Suprapubic skin (tissue), 4 donors: ENCODE measurements around the gene CLTCL1. TPM values are rescaled to one million over a fixed set of nuclear protein-coding genes. Genes with fewer than 3 reads are reported as not detected.

Experiments used
- DNase-seq, 2 donors: peaks; one replicate each; pipeline ENCODE4 v3.0.0-alpha.2; 2019; ENCODE audit warnings: low spot score in 2 of 2
- H3K27ac ChIP-seq: fragments of 200-600 bp; sonication (generic); one replicate; pipeline ENCODE4 v1.5.1; 2019
- H3K27me3 ChIP-seq: fragments of 200-600 bp; sonication (generic); one replicate; pipeline ENCODE4 v1.5.1; 2019
- H3K36me3 ChIP-seq: fragments of 200-600 bp; sonication (generic); one replicate; pipeline ENCODE4 v1.5.1; 2019
- H3K4me1 ChIP-seq: fragments of 200-600 bp; sonication (generic); one replicate; pipeline ENCODE4 v1.5.1; 2019
- H3K4me3 ChIP-seq: fragments of 200-600 bp; sonication (generic); one replicate; pipeline ENCODE4 v1.5.1; 2019; ENCODE audit warnings: mild to moderate bottlenecking
- H3K9me3 ChIP-seq: fragments of 200-600 bp; sonication (generic); one replicate; pipeline ENCODE4 v1.5.1; 2019
- CTCF ChIP-seq, 2 donors: fragments of 200-600 bp in 1 of 2; fragments of 450-650 bp in 1 of 2; sonication (generic) in 1 of 2; IDR thresholded peaks; one replicate each; pipeline ENCODE4 v1.5.1; 2016 to 2019; ENCODE audit warnings: antibody characterized with exemption in 2 of 2, mild to moderate bottlenecking in 1 of 2, moderate library complexity in 1 of 2
- EP300 ChIP-seq: sonication (generic); formaldehyde crosslinking; IDR thresholded peaks from one replicate; pipeline ENCODE4 v1.6.1; 2017; ENCODE audit warnings: antibody characterized with exemption
- POLR2A ChIP-seq, 2 donors: fragments of 450-650 bp; IDR thresholded peaks; one replicate each; pipeline ENCODE4 v1.6.1; 2017; ENCODE audit warnings: antibody characterized with exemption in 2 of 2, mild to moderate bottlenecking in 2 of 2, moderate library complexity in 2 of 2
- POLR2AphosphoS5 ChIP-seq, 3 donors: sonication (generic); formaldehyde crosslinking; IDR thresholded peaks; one replicate each; pipeline ENCODE4 v1.6.1; 2017; ENCODE audit warnings: antibody characterized with exemption in 3 of 3
- WGBS: methylation state at CpG from one replicate; pipeline ENCODE4 v1.1.5; 2018; 5-methylcytosine and 5-hydroxymethylcytosine counted together
- total RNA-seq, 4 donors: library from RNA; depleted of rRNA; stranded (reverse); fragments of >200 nt; gene quantifications; one replicate each; pipeline ENCODE4 v1.1.0, GENCODE V29; 2016

The CLTCL1 gene
- total RNA-seq, 4 donors from 2014 or later: 5.6 to 12.5 (median 9.4) TPM

- DNase-seq: peak in 1 of 2 donors; percentile 18
- 72% methylated on average over 9 of the region's 9 CpGs for WGBS
- no peaks in the 10 kb centered on the region for H3K9me3 ChIP-seq
Observed at GRCh38 chr22:19213442-19214077, 78.0 kb downstream of the CLTCL1 start.

GRCh38 chr22:19213001-19213400 lies 78.5 kb downstream of the CLTCL1 start:
- Histone ChIP-seq H3K27ac (no peak overlapping the region), H3K4me3 (no peak overlapping the region), H3K27me3 (no peaks in the 10 kb centered on the region), H3K4me1 (no peaks in the 10 kb centered on the region), H3K36me3 (peaks cover 18% of the 10 kb centered on the region), H3K9me3 (no peaks in the 10 kb centered on the region)
- DNase-seq: no peak
- TF ChIP-seq EP300: no peak
- no peak for TF ChIP-seq CTCF (IDR thresholded peaks at IDR 0.05)
- TF ChIP-seq POLR2A (IDR thresholded peaks at IDR 0.05): no peak
- no peak for TF ChIP-seq POLR2AphosphoS5 (IDR thresholded peaks at IDR 0.05)
- 82% methylated on average over 1 of the region's 1 CpG for WGBS

More at GRCh38 chr22:19213442-19214077, 78.0 kb downstream of the CLTCL1 start:
- peaks cover 18% of the 10 kb centered on the region for H3K36me3 ChIP-seq
- H3K27me3 ChIP-seq: no peaks in the 10 kb centered on the region
- H3K4me1 ChIP-seq: no peaks in the 10 kb centered on the region
- TF ChIP-seq CTCF (IDR thresholded peaks at IDR 0.05): no peak
- TF ChIP-seq EP300: no peak
- no peak for TF ChIP-seq POLR2A (IDR thresholded peaks at IDR 0.05)
- no peak for TF ChIP-seq POLR2AphosphoS5 (IDR thresholded peaks at IDR 0.05)
- H3K4me3 ChIP-seq: no peak overlapping the region
- no peak overlapping the region for H3K27ac ChIP-seq

GRCh38 chr22:19212302-19212870 lies 79.1 kb downstream of the CLTCL1 start:
- H3K27me3 ChIP-seq: no peaks in the 10 kb centered on the region
- H3K4me3 ChIP-seq: no peak overlapping the region
- WGBS: 89% methylated on average over 1 of the region's 1 CpG
- H3K27ac ChIP-seq: no peak overlapping the region
- DNase-seq: peak in 1 of 2 donors; percentile 21
- H3K9me3 ChIP-seq: no peaks in the 10 kb centered on the region
- H3K4me1 ChIP-seq: no peaks in the 10 kb centered on the region
- TF ChIP-seq CTCF (IDR thresholded peaks at IDR 0.05) (no peak), EP300 (no peak), POLR2AphosphoS5 (IDR thresholded peaks at IDR 0.05) (no peak), POLR2A (IDR thresholded peaks at IDR 0.05) (no peak)
- H3K36me3 ChIP-seq: peaks cover 20% of the 10 kb centered on the region

GRCh38 chr22:19210188-19210587 lies 81.3 kb downstream of the CLTCL1 start:
- no peak overlapping the region for H3K4me3 ChIP-seq
- H3K9me3 ChIP-seq: no peaks in the 10 kb centered on the region
- no peaks in the 10 kb centered on the region for H3K27me3 ChIP-seq
- WGBS: 92% methylated on average over 13 of the region's 14 CpGs
- no peak for DNase-seq
- TF ChIP-seq EP300: no peak
- TF ChIP-seq CTCF (IDR thresholded peaks at IDR 0.05): no peak
- TF ChIP-seq POLR2A (IDR thresholded peaks at IDR 0.05): no peak
- no peak for TF ChIP-seq POLR2AphosphoS5 (IDR thresholded peaks at IDR 0.05)
- no peak overlapping the region for H3K27ac ChIP-seq
- no peaks in the 10 kb centered on the region for H3K4me1 ChIP-seq
- peaks cover 14% of the 10 kb centered on the region for H3K36me3 ChIP-seq

GRCh38 chr22:19208287-19208847 lies 83.2 kb downstream of the CLTCL1 start:
- Histone ChIP-seq H3K4me3 (no peak overlapping the region), H3K27me3 (no peaks in the 10 kb centered on the region), H3K36me3 (peaks cover 14% of the 10 kb centered on the region), H3K4me1 (no peaks in the 10 kb centered on the region), H3K27ac (no peak overlapping the region), H3K9me3 (no peaks in the 10 kb centered on the region)
- TF ChIP-seq CTCF (IDR thresholded peaks at IDR 0.05) (no peak), POLR2AphosphoS5 (IDR thresholded peaks at IDR 0.05) (no peak), EP300 (no peak), POLR2A (IDR thresholded peaks at IDR 0.05) (no peak)
- WGBS: 91% methylated on average over 4 of the region's 4 CpGs
- DNase-seq: peak in 1 of 2 donors; percentile 7
